GM19328 (cell line): ENCODE results near the gene ZNF536.

Source experiments
- ATAC-seq: cut with Tn5 transposase; IDR thresholded peaks from one replicate; pipeline ENCODE4 v1.9.1; 2021; ENCODE audit warnings: mild to moderate bottlenecking, moderate library complexity; ENCODE audit not compliant: unreplicated experiment

Gene ZNF536

DNA sequence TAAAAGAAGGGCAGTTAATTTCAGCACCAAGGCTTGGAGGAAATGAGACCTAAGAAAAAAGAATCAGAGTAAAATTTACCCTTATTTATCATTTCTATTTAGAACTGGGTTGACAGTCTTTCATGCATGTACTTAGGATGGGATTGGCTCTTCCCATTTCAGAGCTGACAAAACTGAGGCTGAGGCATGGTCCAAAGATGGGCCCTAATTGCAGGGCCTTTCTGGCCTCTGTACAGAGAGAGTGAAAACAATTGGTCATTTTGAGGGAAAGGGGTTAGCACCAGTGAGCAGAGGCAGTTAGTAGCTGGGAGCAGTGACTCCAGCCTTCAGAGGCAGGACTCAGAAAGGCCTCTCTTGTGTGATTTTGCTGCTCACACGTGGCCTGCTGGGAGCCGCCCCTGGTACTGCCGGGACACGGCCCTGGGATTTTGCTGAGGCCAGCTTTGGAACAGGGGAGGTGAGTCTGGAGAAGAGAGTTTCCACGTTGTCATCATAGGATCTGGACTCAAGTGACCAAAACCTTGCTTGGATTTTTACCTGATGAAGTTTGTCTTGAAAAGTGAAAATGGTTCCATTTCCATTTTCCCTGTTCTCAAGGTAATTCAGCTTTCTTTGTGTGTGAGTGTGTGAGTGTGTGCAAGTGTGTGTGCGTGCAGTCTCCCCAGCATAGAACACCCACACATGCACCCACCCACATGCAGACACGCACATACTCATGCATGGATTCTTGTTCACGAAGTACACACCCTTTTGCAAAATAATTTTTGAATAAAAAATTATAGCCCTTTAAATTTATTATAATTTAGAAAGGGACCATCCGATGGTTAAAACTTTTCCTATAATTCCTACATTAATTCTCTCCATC, at the start of gene ZNF536:
TSS of gene ZNF536 (plus strand) at position 425 of the 865 bp plus-strand sequence. CDS start 71,179 bp downstream, outside the sequence.
- ATAC-seq, result no peak

DNA sequence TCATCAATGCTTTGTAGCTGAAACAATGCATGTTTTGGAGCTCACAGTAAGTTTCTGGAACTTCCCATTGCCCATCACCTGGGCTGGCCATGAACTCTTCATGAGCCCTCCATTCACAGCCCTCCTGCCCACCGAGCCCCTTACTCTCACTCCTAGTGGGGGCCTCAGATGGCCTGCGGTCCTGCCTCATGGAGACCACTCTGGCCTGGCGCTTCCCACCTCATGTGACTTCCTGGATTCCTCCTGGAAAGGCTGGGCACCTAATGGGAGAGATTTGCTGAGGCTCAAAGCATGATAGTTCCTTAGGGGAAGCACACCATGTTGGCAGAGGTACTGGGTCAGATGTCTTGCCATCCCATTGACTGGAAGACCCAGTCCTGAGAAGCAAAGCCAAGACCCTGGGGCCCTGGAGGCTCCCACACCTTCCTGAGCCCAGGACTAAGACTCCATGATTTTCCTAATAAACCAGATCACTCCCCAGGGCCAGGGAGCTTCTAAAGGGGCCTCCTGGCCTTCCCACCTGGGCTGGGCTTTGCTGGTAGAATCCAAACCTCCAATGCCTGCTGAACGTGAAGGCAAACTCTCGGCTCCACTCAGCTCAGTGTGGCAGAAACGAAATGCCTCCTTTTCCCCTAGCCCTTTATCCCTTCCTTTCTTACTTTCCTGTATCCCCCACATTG, 49.4 kb upstream of the ZNF536 start:
- no peak for ATAC-seq

DNA sequence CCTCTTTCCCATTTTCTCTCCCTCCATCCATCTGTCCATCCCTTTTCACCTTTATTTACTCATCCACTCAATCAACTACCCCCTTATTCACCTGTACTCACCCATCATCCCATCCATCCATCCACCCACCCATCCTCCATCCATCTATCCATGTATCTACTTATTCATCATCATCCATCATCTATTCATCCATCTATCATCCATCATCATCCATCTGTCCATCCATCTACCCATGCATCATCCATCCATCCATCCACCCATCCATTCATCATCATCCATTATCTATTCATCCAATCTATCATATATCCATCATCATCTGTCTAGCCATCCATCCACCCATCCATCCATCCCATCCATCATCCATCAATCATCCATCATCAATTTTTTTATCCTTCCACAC, 48.3 kb upstream of the ZNF536 start:
- no peak for ATAC-seq

DNA sequence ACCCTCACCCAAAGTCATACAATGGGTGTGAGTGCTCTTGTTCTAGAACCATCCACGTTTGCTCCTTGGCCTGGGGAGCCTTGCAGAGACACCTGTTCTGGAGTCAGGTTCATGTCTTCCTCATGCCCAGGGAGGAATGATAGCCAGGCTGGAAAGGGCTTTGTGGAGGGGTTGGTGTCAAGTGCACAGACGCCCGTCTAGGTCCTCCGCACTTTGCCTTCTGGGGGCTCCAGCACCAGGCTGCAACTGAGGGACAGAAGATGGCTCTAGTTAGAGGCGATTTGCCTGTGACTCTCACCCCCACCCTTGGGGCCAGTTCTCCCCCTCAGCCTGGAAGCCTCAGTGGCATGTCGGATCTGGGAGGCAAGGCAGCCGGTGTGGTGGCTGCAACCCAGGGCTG, 47.2 kb upstream of the ZNF536 start:
- ATAC-seq, result no peak

DNA sequence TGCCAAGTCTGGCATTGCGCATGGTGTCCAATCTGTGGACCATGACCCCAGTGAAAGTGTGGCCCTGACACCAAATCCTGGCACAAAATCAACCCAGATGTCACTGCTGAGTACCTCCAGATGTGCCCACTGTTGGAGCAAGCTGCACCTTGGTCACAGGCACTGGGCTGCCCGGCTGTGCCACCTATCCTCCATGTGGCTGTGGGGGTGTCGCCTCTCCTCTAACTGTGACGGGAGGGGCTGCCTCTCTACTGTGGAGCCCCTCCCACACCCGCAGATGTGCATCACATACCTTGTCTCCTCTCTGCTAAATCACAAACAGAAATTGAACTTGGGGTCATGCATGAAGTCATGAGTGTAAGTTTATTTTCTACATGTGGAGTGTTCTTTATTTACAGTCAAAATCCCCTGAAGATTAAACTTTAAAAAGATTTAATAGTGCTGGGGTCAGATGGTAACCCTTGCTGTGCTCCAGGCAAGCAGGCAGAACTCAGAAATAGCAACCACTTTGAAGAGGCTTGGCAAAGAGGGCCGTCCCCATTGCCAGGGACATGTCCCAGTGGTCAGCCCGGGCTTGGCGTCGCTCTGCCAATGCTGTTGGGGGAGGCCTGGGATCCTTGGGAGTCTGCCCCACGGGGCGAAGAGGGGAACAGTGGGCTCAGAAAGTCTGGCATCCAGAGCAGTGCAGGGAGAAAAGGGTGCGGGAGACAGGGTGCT, 46.4 kb upstream of the ZNF536 start:
- ATAC-seq, result no peak

DNA sequence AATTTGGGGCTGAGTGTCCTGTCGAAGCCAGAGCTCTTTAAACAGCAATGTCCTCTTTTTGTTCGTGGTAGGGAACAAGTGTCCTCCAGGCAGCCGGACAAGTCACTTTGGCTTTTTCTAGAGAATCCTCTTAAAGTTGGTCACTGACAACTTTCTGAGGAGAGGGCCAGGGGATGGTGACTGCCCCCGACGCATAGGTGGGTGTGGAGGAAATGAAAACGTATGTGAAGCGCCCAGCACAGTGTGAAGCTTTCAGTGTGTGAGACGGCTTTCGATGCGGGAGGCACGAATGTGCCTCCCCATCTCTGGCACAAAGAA, 45.8 kb upstream of the ZNF536 start:
- ATAC-seq, result no peak

DNA sequence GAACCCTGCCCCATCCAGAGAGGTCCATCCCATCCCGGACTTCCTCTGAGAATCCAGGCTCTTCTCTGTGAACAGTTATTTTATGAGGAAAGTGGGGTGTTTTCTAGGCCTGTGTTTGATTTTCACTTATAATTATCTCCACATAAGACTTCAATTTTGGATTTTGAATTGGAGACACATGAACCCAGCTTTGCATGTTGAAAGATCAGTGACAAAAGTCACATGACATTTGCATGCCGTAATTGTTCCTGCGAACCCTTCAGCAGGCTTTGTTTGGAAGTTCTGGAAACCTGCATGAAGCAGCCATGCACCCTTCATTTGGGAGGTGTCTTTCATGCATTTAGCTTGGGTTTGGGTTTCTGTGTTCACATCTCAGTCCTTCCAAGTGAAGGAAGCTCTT, 44.9 kb upstream of the ZNF536 start:
- ATAC-seq, result no peak

GRCh38 chr19:30328096-30328495, 44.1 kb upstream of the ZNF536 start:
- ATAC-seq, result no peak

DNA sequence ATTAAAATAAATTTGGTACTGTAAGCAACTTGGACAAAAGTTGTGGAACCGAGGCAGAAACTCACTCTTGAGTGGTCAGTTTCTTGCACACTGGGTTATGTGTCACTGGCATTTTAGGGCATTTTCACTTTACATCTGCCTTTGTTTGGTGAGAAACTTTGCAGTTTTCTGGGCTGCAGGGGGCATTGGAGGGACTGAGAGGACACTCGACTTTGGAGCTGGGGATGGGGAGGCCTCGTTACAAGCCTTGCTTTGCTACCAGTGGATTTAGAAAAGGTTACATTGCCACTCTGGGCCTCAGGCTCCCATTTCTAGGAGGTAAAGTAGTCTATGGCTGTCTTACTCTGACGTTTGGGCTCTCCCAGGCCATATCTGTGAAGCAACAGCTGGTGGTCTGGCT, 41.9 kb upstream of the ZNF536 start:
- ATAC-seq, result no peak

DNA sequence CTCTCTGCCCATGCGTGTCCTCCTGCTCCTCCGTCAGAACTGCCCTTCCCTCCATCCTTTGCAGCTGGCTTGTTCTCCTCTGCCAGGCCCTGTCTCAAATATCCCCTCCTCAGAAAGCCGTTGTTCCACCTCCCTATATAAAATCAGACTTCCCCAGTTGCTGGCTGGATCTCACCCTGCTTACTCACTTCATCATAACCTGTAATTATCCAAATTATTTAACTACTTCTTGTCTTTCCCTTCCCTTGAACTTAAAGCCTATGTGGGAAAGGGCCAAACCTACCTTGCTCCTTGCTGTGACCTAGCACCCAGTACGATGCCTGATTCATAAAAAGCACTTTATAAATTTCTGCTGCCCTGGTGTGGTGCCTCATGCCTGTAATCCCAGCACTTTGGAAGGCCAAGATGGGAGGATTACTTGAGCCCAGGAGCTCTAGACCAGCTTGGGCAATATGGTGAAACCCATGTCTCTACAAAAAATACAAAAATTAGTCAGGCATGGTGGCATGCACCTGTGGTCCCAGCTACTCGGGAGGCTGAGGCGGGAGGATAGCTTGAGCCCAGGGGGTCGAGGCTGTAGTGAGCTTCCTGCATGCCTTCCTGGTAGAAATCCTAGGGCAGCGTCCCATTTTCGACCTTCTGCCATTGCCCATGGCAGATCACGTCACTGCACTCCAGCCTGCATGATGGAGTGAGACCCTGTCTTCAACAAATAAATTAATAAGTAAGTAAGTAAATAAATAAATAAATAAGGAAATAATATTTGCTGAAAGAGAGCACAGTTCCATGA, 39.5 kb upstream of the ZNF536 start:
- ATAC-seq, result no peak

DNA sequence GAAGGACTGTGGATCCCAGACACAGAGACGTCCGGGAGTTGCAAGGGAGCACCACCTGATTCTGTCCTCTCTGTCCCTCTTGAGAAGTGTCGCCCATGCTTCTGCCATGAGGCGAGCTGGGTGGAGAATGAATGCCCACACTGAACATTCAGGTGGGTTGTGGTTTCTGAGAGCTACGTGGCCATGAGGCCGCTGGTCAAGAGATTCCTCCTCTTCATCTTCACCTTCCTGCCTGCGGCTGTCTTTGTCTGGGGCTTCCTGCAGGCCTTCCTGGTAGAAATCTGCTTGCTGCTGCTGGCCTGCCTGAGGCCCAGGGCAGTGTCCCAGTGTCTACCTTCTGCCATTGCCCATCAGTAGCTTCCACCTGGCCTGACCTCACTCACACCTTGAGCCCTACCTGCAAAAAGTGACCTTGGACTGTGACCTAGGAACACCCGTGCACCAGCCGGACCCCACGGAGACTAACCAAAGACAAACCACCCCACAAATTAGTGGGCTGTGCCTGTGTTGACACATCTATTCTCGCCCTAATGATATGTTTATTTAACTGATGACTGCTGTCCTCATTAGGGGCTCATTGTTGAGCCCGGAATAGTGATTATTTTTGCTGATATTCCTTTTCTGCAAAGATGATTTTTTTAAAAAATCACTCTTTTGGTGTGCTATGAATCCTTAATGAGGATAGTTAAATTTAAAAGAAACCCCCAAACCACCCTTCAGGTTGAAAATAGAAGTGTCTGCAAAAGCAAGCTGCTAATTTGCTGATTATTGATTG, 38.7 kb upstream of the ZNF536 start:
- ATAC-seq, result no peak

- no peak for ATAC-seq
Measured at GRCh38 chr19:30334841-30335240, 37.3 kb upstream of the ZNF536 start.

- no peak for ATAC-seq
Measured at GRCh38 chr19:30335306-30335886, 36.8 kb upstream of the ZNF536 start.

DNA sequence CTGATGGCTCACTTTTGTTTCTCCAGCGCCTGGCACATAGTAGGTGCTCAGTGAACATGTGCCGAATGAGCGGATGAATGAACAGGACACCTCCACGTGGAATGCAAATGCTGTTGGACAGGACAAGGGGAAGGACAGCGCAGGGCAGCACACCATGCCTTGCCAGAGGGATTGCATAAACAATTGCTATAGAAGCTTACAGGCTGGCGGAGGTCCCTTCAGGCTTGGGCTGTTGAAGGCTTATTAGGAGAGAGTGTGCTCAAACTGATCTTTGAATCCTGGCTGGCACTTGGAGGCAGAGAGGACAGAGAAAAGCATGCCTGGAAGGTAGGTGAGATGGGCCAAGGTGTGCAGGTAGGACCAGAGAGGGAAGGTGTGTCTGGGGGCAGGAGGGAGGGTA, 35.9 kb upstream of the ZNF536 start:
- no peak for ATAC-seq

GRCh38 chr19:30338041-30338456, 34.1 kb upstream of the ZNF536 start:
- no peak for ATAC-seq

GRCh38 chr19:30338878-30339623, 33.1 kb upstream of the ZNF536 start:
- ATAC-seq, result no peak

- ATAC-seq, result no peak
Measured at GRCh38 chr19:30339624-30340525, 32.3 kb upstream of the ZNF536 start.
